ENCODE measurements around the gene SLC8B1.

The SLC8B1 gene

DNA sequence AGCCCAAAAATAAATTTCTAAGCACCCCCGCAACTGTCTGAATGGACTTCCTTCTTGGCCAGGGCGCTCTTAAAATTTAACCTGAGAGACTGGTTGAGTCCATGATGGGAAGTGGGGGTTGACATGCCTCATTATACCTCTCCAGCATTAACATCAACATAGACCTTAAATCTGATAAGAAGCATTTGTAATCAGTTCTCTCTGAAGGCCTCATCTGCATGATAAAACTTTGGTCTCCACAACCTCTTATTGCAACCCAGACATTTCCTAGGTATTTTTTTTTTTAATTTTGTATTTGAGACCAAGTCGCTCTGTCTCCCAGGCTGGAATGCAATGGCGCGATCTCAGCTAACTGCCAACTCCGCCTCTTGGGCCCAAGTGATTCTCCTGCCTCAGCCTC lies 10.4 kb upstream of the SLC8B1 start:
- TF ChIP-seq, protein P1, sequence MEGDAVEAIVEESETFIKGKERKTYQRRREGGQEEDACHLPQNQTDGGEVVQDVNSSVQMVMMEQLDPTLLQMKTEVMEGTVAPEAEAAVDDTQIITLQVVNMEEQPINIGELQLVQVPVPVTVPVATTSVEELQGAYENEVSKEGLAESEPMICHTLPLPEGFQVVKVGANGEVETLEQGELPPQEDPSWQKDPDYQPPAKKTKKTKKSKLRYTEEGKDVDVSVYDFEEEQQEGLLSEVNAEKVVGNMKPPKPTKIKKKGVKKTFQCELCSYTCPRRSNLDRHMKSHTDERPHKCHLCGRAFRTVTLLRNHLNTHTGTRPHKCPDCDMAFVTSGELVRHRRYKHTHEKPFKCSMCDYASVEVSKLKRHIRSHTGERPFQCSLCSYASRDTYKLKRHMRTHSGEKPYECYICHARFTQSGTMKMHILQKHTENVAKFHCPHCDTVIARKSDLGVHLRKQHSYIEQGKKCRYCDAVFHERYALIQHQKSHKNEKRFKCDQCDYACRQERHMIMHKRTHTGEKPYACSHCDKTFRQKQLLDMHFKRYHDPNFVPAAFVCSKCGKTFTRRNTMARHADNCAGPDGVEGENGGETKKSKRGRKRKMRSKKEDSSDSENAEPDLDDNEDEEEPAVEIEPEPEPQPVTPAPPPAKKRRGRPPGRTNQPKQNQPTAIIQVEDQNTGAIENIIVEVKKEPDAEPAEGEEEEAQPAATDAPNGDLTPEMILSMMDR (IDR thresholded peaks at IDR 0.05; ENCODE audit: low read depth, low read length, missing control alignments), result no peak
- no peak overlapping the region for H3K4me3 ChIP-seq (replicated peaks; ENCODE audit: low read depth, low read length)
- no peak for DNase-seq (ENCODE audit: extremely low read depth, low read depth)

GRCh38 chr12:113341535-113341934 lies 6.6 kb upstream of the SLC8B1 start:
- no peak for DNase-seq (ENCODE audit: extremely low read depth, low read depth)
- TF ChIP-seq, protein P1 (IDR thresholded peaks at IDR 0.05; ENCODE audit: low read depth, low read length, missing control alignments), result no peak
- H3K4me3 ChIP-seq (replicated peaks; ENCODE audit: low read depth, low read length), result no peak overlapping the region

DNA sequence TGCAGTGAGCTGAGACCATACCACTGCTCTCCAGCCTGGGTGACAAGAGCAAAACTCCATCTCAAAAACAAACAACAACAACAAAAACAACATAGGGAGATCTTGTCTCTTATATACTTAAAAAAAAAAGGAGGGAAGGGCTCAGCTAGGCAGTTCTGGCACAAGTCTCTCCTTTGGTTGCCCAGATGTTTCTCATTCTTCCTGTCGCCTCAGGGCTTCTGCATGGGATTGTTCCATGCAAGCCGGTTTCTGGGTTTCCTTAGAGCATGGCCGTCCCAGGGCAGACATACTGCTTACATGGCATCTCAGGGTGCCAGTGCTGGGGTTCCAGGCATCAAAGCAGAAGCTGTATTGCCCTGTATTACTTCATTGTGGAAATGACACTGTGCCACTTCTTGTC lies 5.2 kb upstream of the SLC8B1 start:
- TF ChIP-seq, protein P1 (IDR thresholded peaks at IDR 0.05; ENCODE audit: low read depth, low read length, missing control alignments), result no peak
- no peak for DNase-seq (ENCODE audit: extremely low read depth, low read depth)
- H3K4me3 ChIP-seq (replicated peaks; ENCODE audit: low read depth, low read length), result no peak overlapping the region

GRCh38 chr12:113339540-113339939 lies 4.6 kb upstream of the SLC8B1 start:
- TF ChIP-seq, protein P1 (IDR thresholded peaks at IDR 0.05; ENCODE audit: low read depth, low read length, missing control alignments), result no peak
- no peak for DNase-seq (ENCODE audit: extremely low read depth, low read depth)
- H3K4me3 ChIP-seq (replicated peaks; ENCODE audit: low read depth, low read length), result no peak overlapping the region

GRCh38 chr12:113333877-113334785 lies 778 bp downstream of the SLC8B1 start:
- H3K4me3 ChIP-seq (replicated peaks; ENCODE audit: low read depth, low read length), result peak overlapping the region; percentile 56
- TF ChIP-seq, protein P1 (IDR thresholded peaks at IDR 0.05; ENCODE audit: low read depth, low read length, missing control alignments), result no peak
- DNase-seq (ENCODE audit: extremely low read depth, low read depth), result no peak

- no peak overlapping the region for H3K4me3 ChIP-seq (replicated peaks; ENCODE audit: low read depth, low read length)
These were observed 1.5 kb downstream of the SLC8B1 start for GRCh38 chr12:113333418-113333750.

More at GRCh38 chr12:113333418-113333750, 1.5 kb downstream of the SLC8B1 start:
- DNase-seq (ENCODE audit: extremely low read depth, low read depth), result no peak
- TF ChIP-seq, protein P1 (IDR thresholded peaks at IDR 0.05; ENCODE audit: low read depth, low read length, missing control alignments), result no peak
